Smooth muscle cell of the pulmonary artery (primary cell): ENCODE data around the gene CYB5A. TPM values are rescaled to one million over a fixed set of nuclear protein-coding genes. Genes with fewer than 3 reads are reported as not detected.

Source experiments
- total RNA-seq: library from RNA; depleted of rRNA; stranded (reverse); fragments of >200 nt; gene quantifications from 2 replicates; pipeline ENCODE4 v1.2.3, GENCODE V29; 2014

The CYB5A gene
- total RNA-seq: 33.3 and 36.6 TPM in 2 replicates

DNA sequence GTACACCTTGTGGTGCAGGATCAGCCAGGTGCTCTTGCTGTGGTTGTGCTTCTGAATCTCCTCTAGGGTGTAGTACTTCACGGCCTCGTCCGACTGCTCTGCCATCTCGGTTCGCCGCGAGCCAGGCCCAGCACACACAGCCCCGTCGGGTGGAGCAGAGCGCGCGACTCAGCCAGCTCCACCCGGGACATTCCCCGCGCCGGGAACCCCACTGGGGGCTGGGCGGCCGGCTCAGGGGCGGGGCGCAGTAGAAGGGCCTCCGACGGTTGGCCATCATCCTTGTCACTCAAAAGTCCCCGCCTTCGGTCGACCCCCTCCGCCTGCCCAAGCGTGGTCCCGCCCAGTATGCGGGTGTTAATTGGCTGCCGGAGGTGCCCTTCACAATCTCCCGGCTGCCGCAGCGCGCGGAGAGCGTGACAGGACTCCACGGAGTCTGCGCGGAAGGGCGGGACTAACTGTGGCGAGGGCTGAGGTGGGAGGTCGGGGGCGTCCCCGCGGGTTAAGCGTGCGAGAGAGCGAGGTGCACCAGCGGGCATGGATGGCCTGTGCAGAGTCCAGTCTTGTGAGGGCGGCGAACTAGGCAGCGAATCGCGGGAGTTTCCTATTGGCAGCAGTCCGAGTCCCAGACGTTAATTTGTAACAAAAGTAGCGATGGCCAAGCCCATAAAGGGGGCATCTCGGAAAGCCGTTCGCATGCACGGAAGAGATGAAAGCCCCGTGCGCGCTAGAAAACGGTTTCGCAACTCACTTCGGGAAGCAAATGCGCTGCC, at the start of gene CYB5A:
TSS of gene CYB5A (minus strand) at position 193 of the 770 bp plus-strand sequence. CDS start at position 105, 88 bp downstream.

GRCh38 chr18:74315464-74316256, 23.9 kb upstream of the CYB5A start, which contains the start of gene C18orf63:
TSS of gene C18orf63 (plus strand) at chr18:74315839. CDS start at chr18:74317866, 2,027 bp downstream.

Other genes with a start within 250 kb of the CYB5A start
- 0.65 and 0.73 TPM in 2 replicates for gene FBXO15, start 144.1 kb downstream of the CYB5A start, total RNA-seq
- gene TIMM21, start 143.4 kb downstream of the CYB5A start, total RNA-seq: 27.2 and 27.6 TPM in 2 replicates
- gene C18orf63, start 23.9 kb upstream of the CYB5A start, total RNA-seq: not detected in 2 replicates
- not detected in 2 replicates for gene DIPK1C, start 165.3 kb upstream of the CYB5A start, total RNA-seq
- 55.8 and 68.5 TPM in 2 replicates for gene CNDP2, start 204.4 kb upstream of the CYB5A start, total RNA-seq
- gene CNDP1, start 242.5 kb upstream of the CYB5A start, total RNA-seq: not detected in 2 replicates